Thoracic aorta (tissue), 2 donors: Measurements from ENCODE around the gene WDR82. TPM values are rescaled to one million over a fixed set of nuclear protein-coding genes. Genes with fewer than 3 reads are reported as not detected.

Experiments used
- ATAC-seq: fragments of 150-250 bp; one replicate; pipeline ENCODE4 v1.8.0; 2017; ENCODE audit warnings: low read depth; ENCODE audit not compliant: insufficient number of reproducible peaks, low FRiP score
- DNase-seq: peaks from one replicate; pipeline ENCODE4 v3.0.0-alpha.2; 2020; ENCODE audit warnings: low spot score
- H3K27ac ChIP-seq, 2 donors: fragments of 200-600 bp; sonication (generic); 1 replicate in 1 of 2; 2 replicates in 1 of 2; pipeline ENCODE4 v1.5.1; 2016; ENCODE audit warnings: mild to moderate bottlenecking in 2 of 2, moderate library complexity in 2 of 2
- H3K27me3 ChIP-seq: fragments of 200-600 bp; sonication (generic); replicated peaks from 2 replicates; pipeline ENCODE4 v1.6.0; 2016; ENCODE audit warnings: mild to moderate bottlenecking; ENCODE audit not compliant: insufficient read depth
- H3K36me3 ChIP-seq: fragments of 200-600 bp; sonication (generic); one replicate; pipeline ENCODE4 v1.5.1; 2016
- H3K4me1 ChIP-seq, 2 donors: fragments of 200-600 bp; sonication (generic); 1 replicate in 1 of 2; 2 replicates in 1 of 2; pipeline versions ENCODE4 v1.5.1 to v1.6.0; 2016; ENCODE audit warnings: low read depth in 2 of 2, mild to moderate bottlenecking in 1 of 2; ENCODE audit not compliant: control insufficient read depth in 1 of 2
- H3K4me3 ChIP-seq: fragments of 200-600 bp; sonication (generic); 2 replicates; pipeline ENCODE4 v1.5.1; 2016; ENCODE audit warnings: mild to moderate bottlenecking
- H3K9me3 ChIP-seq: fragments of 200-600 bp; sonication (generic); 2 replicates; pipeline ENCODE4 v1.5.1; 2016
- total RNA-seq, 2 donors: library from RNA; depleted of rRNA; stranded (reverse); fragments of >200 nt; gene quantifications; one replicate each; pipeline versions ENCODE4 v1.1.0 to v1.2.3, GENCODE V29; 2016
- TF ChIP-seq, protein P1 (sequence below): fragments of 200-600 bp; sonication (generic); IDR thresholded peaks from one replicate; pipeline ENCODE4 v1.5.1; 2019; ENCODE audit warnings: antibody characterized with exemption

The WDR82 gene
- total RNA-seq, 2 donors from 2014 or later, result 44.5 to 66.2 TPM

DNA sequence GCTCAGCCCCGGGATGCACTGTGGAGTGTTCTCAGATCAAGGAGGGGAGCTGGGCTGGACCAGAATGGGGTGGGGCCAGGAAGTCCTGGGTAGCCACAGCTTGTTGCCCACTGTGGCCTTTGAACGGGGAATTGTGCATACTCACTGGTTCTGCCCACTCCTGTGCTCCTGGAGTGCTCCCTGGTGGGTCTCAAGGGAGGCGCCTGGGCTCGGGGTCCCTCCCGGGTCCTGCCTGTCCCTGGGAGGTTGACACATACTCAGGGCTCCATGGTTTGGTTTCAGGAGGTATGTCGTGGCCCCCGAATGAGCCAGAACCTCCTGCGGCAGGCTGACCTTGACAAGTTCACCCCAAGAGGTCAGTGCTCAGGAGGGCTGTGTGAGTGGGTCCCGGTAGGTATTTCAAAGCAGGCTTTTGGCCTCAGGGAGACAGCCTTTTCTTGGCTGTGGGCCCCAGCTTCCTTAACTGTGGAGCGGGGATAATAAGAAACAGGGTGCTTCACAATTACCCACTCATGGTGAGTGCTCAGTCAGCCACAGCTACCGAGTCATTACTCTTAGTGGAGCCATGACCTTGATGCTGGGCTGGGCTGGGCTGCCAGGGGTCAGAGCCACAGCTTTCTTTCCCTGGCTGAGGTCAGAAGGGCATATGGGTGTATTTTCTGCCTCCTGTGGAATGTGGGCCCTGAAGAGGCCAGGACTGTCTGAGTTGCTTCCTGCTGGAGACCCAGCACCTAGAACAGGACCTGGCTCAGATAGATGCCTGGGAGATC, 45.3 kb upstream of the WDR82 start:
- Histone ChIP-seq H3K27me3 (no peaks in the 10 kb centered on the region), H3K4me1 (no peaks in the 10 kb centered on the region), H3K9me3 (no peaks in the 10 kb centered on the region), H3K27ac (no peak overlapping the region), H3K36me3 (no peaks in the 10 kb centered on the region), H3K4me3 (no peak overlapping the region)
- ATAC-seq (no peak), DNase-seq (no peak)
- TF ChIP-seq, protein P1, sequence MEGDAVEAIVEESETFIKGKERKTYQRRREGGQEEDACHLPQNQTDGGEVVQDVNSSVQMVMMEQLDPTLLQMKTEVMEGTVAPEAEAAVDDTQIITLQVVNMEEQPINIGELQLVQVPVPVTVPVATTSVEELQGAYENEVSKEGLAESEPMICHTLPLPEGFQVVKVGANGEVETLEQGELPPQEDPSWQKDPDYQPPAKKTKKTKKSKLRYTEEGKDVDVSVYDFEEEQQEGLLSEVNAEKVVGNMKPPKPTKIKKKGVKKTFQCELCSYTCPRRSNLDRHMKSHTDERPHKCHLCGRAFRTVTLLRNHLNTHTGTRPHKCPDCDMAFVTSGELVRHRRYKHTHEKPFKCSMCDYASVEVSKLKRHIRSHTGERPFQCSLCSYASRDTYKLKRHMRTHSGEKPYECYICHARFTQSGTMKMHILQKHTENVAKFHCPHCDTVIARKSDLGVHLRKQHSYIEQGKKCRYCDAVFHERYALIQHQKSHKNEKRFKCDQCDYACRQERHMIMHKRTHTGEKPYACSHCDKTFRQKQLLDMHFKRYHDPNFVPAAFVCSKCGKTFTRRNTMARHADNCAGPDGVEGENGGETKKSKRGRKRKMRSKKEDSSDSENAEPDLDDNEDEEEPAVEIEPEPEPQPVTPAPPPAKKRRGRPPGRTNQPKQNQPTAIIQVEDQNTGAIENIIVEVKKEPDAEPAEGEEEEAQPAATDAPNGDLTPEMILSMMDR, result no peak

DNA sequence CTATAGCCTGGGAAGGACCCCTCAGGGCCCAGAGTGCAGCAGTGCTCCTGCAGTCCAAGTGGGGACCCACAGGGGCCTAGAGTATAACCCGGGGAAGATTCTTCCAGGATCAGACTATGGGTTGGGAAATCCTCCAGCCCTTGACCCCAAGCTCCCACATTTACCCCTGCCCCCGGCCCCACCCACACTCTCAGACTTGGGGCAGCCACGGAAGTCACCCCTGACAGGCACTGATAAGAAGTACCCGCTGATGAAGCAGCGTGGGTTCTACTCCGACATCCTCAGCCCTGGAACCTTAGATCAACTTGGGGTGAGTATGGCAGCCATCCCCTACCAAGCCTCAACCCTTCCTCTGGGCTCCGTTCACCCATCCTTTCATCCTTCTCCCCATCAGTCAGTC, 44.0 kb upstream of the WDR82 start:
- no peak for DNase-seq
- Histone ChIP-seq H3K27me3 (no peaks in the 10 kb centered on the region), H3K4me1 (peaks cover 3 to 6% of the 10 kb centered on the region in 2 donors), H3K9me3 (no peaks in the 10 kb centered on the region), H3K27ac (no peak overlapping the region), H3K36me3 (no peaks in the 10 kb centered on the region), H3K4me3 (no peak overlapping the region)
- no peak for ATAC-seq
- TF ChIP-seq, protein P1, result no peak

DNA sequence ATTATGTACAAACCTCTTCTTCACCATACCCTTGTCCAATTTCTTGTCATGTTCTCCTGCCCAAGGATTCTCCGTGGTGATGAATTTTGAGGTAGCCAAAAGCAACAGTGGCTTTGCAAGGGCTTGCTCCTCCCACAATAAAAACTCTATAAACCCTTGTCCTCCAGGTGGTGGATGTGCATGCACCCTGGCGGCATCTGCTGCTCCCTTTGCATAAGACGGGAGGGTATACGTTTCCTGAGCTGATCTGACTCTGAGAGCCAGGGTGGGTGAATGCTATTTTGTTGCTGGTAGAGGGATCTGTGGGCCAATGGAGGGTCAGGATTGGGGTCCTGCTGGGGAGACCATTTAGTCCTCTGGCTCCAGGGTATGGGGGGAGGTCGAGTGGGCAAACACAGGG, 43.0 kb upstream of the WDR82 start:
- no peaks in the 10 kb centered on the region for H3K9me3 ChIP-seq
- TF ChIP-seq, protein P1, result no peak
- ATAC-seq (no peak), DNase-seq (no peak)
- H3K4me1 ChIP-seq, result peaks cover 3 to 11% of the 10 kb centered on the region in 2 donors
- H3K36me3 ChIP-seq, result no peaks in the 10 kb centered on the region
- no peak overlapping the region for H3K4me3 ChIP-seq
- no peak overlapping the region for H3K27ac ChIP-seq
- no peaks in the 10 kb centered on the region for H3K27me3 ChIP-seq

DNA sequence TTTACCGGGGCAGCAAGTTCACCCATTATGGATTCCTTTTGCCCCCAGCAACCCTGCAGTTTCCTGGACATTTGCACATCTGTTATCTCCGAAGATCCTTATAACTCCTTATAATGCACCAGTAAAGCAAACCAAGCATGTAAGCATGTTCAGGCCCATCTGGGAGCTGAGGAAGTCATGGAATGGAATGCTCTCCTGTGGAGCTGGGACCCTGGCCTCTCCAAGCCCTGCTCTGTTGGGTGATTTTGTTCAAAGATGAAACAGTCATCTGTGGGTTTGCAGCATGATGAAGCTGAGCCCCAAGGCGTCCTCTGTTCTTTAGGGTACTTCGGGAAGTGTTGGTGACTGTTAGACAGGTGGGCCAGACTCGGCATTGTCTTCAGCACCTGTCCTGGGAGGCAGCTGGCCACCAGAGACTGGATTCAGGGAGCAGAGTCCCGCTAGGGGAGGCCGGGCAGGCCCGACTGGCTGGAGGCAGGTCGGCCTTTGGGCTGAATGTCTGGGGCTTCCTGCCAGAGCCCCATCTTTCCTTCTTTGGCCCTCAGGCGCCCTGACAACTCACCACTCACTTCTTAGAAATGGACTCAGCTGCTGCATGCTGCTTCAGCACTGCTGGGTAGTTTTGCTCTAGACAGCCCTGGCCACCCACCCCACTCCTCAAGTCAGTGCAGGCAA, 41.6 kb upstream of the WDR82 start:
- no peaks in the 10 kb centered on the region for H3K27me3 ChIP-seq
- no peak overlapping the region for H3K4me3 ChIP-seq
- TF ChIP-seq, protein P1, result no peak
- ATAC-seq, result no peak
- no peak for DNase-seq
- H3K36me3 ChIP-seq, result no peaks in the 10 kb centered on the region
- H3K27ac ChIP-seq, result no peak overlapping the region
- peaks cover 3 to 11% of the 10 kb centered on the region in 2 donors for H3K4me1 ChIP-seq
- H3K9me3 ChIP-seq, result no peaks in the 10 kb centered on the region

DNA sequence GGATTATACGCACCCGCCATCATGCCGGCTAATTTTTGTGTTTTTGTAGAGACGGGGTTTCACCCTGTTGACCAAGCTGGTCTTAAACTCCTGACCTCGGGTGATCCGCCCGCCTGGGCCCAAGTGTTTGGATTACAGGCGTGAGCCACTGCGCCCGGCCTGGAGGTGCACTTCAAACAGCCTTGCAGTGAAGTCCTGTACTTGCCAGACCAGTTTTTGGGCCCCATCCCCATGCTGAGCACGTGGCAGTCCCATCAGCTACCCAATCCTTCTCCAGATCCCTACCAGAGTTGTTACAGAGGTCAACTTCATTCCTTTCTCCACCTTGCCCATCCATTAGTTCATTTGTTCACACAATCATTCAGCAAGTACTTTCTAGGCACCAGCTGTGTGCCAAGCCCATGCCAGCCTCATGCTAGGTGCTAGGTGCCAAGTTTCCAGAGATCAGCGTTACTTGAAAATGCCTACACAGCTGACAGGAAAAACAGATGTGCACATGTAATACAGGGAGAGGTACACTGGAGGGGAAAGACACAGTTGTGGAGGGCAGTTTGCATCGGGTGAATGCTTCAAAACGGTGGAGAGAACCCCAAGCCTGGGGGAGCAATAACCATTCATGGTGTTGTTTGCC, 39.9 kb upstream of the WDR82 start:
- H3K27ac ChIP-seq, result no peak overlapping the region
- H3K9me3 ChIP-seq, result no peaks in the 10 kb centered on the region
- peak overlapping the region; percentile 67 for H3K4me3 ChIP-seq
- DNase-seq (no peak), ATAC-seq (no peak)
- TF ChIP-seq, protein P1, result no peak
- no peaks in the 10 kb centered on the region for H3K36me3 ChIP-seq
- no peaks in the 10 kb centered on the region for H3K27me3 ChIP-seq
- peaks cover 3 to 16% of the 10 kb centered on the region in 2 donors for H3K4me1 ChIP-seq
